HFF-Myc (cell line): ENCODE measurements around the gene RBM25.
A peak's percentile ranks its signal among the peaks of the same experiment; 100 is the strongest.
"Not testable (repeated sequence)": the region's sequence is repeated elsewhere in the genome, so short reads cannot be mapped to it uniquely, and the experiment has no call there.

ENCODE experiments used
- DNase-seq: peaks from one replicate; pipeline ENCODE4 v3.0.0-alpha.2; 2011; ENCODE audit warnings: low read depth; ENCODE audit errors: extremely low read depth
- H3K4me3 ChIP-seq: replicated peaks from 2 replicates; pipeline ENCODE4 v1.5.1; 2011; ENCODE audit warnings: low read depth, mild to moderate bottlenecking, control low read depth, low read length
- TF ChIP-seq, protein P1 (sequence below): IDR thresholded peaks from 2 replicates; pipeline ENCODE4 v1.5.1; 2012; ENCODE audit warnings: mild to moderate bottlenecking, low read depth, low read length, control low read depth; ENCODE audit errors: missing control alignments

The RBM25 gene

GRCh38 chr14:73058224-73058921 is at the start of gene RBM25:
Gene RBM25 (plus strand): TSS chr14:73058534. CDS start chr14:73071642, 13,108 bp downstream.
- peak within 1 kb of the TSS; percentile 77 for H3K4me3 ChIP-seq
- DNase-seq, result peak; percentile 98
- TF ChIP-seq, protein P1, sequence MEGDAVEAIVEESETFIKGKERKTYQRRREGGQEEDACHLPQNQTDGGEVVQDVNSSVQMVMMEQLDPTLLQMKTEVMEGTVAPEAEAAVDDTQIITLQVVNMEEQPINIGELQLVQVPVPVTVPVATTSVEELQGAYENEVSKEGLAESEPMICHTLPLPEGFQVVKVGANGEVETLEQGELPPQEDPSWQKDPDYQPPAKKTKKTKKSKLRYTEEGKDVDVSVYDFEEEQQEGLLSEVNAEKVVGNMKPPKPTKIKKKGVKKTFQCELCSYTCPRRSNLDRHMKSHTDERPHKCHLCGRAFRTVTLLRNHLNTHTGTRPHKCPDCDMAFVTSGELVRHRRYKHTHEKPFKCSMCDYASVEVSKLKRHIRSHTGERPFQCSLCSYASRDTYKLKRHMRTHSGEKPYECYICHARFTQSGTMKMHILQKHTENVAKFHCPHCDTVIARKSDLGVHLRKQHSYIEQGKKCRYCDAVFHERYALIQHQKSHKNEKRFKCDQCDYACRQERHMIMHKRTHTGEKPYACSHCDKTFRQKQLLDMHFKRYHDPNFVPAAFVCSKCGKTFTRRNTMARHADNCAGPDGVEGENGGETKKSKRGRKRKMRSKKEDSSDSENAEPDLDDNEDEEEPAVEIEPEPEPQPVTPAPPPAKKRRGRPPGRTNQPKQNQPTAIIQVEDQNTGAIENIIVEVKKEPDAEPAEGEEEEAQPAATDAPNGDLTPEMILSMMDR, result no peak

- not testable (repeated sequence) for H3K4me3 ChIP-seq, DNase-seq
These were observed 47.1 kb upstream of the RBM25 start for GRCh38 chr14:73011189-73011588.

- H3K4me3 ChIP-seq, result no peak overlapping the region
- TF ChIP-seq, protein P1, result no peak
- DNase-seq, result no peak
These were observed 44.2 kb upstream of the RBM25 start for GRCh38 chr14:73014105-73014504.

GRCh38 chr14:73015552-73015951 is 42.8 kb upstream of the RBM25 start:
- not testable (repeated sequence) for H3K4me3 ChIP-seq, DNase-seq

GRCh38 chr14:73016011-73016410 is 42.3 kb upstream of the RBM25 start:
- DNase-seq, H3K4me3 ChIP-seq: not testable (repeated sequence)

- no peak for DNase-seq
- TF ChIP-seq, protein P1, result no peak
- no peak overlapping the region for H3K4me3 ChIP-seq
These were observed 36.3 kb upstream of the RBM25 start for GRCh38 chr14:73022051-73022450.

DNA sequence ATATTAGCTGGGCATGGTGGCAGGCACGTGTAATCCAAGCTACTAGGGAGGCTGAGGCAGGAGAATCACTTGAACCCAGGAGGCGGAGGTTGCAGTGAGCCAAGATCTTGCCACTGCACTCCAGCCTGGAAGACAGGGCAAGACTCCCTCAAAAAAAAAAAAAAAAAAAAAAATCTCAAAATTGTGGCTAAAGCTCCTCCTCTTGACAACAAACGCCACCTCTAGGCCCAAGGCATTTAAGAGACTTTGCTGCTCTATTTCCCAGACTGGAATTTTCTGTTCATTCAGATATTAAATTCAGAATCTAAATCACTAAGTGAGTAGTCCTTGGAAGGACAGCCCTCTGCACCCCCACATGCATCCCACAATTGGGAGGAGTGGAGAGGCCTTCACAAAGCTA is 32.8 kb upstream of the RBM25 start:
- peak overlapping the region; percentile 71 for H3K4me3 ChIP-seq
- no peak for DNase-seq
- TF ChIP-seq, protein P1, result no peak

GRCh38 chr14:73026243-73026844 is 32.0 kb upstream of the RBM25 start:
- H3K4me3 ChIP-seq, result peak overlapping the region; percentile 71

More at GRCh38 chr14:73026243-73026844, 32.0 kb upstream of the RBM25 start:
- DNase-seq, result no peak
- TF ChIP-seq, protein P1, result no peak
